ENCODE results near the gene MOSPD3.

Gene MOSPD3

DNA sequence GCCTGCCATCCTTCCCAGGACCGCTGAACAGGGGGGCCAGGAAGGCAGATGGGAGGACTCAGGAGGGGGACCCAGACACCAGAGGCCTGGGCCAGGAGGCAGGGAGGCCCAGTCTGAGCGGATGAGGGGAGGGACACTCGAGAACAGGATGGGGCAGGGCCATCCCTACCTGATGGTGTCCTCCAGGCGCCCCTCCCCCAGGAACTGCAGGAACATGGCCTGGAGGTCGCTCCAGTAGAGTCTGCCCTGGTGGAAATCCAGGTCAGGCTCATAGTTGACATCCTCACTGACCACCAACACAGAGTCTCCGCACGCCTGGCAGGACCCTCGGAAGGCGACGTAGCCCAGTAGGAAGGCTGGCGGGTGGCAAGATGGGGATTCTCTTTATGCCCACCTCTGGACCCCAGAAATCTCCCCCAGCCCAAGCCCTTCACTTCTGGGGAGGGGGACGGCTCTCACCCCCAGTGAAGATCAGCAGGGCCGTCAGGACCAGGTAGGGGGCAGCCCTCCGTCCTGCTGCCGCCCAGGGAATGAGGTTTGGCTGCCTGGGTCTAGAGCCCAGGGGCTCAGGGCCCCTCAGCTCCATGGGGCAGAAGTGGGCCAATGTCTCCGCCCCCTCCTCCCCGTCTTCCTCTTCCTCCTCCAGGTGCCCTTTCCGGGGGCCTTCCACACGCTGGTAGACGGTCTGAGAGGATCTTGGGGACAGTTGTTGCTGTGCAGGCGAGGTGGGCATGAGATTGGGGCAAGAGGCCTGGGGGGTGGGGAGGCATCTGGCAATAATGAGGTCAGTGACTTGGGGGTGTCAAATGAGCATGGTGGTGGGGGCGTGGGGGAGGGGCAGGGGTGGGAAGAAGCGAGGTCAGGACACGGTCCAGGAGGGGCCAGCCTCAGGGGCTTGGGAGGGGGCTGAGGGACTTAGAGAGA is 28.4 kb downstream of the MOSPD3 start:
- no peak for TF ChIP-seq GATA3 (IDR thresholded peaks at IDR 0.05; ENCODE audit: low read depth, low read length)
- TF ChIP-seq GATA2 (IDR thresholded peaks at IDR 0.05; ENCODE audit: low read depth, low read length), result no peak

DNA sequence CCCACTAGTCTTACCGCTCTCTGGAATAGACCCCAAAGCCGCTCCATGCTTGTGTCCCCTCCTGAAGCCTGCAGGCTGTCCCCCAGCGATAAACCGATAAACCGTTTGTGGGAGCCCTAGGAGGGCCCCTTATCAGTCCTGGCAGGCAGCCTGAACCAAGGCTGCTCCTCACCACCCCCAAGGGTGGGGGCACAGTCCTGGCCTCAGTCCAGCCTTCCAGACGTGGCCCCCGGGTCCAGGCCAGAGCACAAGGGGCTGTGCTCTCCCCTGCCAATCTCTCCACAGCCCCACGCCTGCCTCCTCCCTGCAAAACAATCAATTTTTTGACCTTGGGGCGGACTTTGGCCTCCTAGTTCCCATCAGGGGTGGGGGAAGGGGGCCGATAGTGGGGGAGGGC is 29.1 kb downstream of the MOSPD3 start, which contains the start of gene TFR2:
TFR2 (minus strand) TSS at position 90 of the 397 bp plus-strand sequence; CDS start at position 47, 43 bp downstream.
- TF ChIP-seq GATA3 (IDR thresholded peaks at IDR 0.05; ENCODE audit: low read depth, low read length) (no peak), GATA2 (IDR thresholded peaks at IDR 0.05; ENCODE audit: low read depth, low read length) (peak; percentile 78)

DNA sequence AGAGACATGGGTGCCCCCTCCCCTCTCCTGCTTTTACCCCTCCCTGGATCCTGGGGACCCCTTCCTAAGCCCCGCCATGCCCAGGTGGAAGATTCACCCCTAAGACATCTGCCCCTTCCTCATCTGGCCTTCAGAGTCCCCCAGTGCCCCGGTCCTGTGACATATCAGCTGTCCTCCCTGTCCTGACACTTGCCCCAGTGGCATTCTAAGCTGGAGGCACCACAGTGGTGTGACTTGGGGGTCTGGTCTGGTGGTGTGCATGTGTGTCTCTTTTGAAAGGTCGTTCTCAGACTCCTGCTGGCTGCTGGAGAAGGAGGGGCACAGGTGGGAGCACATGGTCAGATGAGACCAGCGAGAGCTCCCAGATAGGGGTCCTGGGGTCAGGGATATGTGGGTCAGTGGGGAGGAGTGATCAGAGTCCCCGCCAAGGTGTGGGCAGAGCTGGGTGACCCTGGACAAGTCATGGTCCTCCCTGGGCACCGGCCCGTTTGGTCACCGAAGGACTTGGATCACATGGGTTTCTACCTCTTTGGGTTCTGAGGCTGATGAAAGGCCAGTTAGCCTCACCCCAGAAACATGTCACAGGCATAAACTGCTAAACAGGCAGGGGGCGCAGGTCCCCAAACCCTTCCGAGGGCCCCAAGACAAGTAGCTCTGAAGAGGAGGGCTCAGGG is 29.7 kb downstream of the MOSPD3 start:
- TF ChIP-seq GATA2 (IDR thresholded peaks at IDR 0.05; ENCODE audit: low read depth, low read length) (no peak), GATA3 (IDR thresholded peaks at IDR 0.05; ENCODE audit: low read depth, low read length) (no peak)

DNA sequence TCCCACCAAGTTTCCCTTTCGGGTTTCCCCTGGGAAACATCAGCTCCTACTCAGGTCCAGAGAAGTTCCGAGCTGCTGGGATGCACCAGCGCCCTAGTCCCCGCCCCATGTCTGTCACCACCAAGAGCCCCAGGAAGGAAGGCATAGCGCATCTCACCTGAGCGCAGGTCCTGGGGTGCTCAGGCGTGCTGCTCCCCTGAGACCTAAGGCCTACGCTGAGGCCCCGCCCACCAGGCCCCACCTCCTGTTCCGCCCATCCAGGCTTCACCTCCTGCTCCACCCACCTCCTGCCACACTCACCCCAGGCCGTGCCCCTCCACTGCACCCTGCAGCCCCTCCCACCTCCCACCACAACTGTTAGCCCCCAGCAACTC is 30.2 kb downstream of the MOSPD3 start:
- TF ChIP-seq GATA3 (IDR thresholded peaks at IDR 0.05; ENCODE audit: low read depth, low read length) (no peak), GATA2 (IDR thresholded peaks at IDR 0.05; ENCODE audit: low read depth, low read length) (no peak)

DNA sequence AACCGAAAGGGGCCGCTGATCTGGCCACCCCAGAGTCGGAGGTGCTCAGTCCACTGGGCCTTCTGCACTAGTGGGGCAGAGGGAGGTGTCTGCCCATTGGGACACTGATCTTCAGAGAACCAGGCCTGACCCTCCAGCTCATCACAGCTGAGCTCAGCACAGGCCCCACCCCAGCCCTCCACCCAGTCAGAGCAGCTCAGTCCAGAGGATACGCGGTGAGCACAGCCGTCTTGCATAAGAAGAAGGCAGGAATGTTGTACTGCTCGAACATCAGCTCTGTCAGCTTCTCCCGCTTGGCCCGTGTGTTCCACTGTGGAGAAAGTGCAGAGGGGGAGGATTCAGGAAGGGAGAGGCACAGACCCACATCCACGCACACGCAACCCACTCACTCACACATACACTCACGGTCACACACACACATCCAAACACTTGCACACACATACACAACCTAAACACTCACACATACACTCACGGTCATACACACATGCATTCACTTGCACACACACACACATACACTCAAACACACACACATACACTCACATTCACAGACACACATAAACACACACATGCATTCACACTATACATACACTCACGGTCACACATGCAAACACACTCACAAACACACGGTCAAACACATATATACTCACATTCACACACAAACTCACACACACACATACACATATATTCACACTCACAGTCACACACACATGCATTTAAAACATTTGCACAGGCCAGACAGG is 37.7 kb downstream of the MOSPD3 start:
- TF ChIP-seq GATA2 (IDR thresholded peaks at IDR 0.05; ENCODE audit: low read depth, low read length) (no peak), GATA3 (IDR thresholded peaks at IDR 0.05; ENCODE audit: low read depth, low read length) (no peak)

DNA sequence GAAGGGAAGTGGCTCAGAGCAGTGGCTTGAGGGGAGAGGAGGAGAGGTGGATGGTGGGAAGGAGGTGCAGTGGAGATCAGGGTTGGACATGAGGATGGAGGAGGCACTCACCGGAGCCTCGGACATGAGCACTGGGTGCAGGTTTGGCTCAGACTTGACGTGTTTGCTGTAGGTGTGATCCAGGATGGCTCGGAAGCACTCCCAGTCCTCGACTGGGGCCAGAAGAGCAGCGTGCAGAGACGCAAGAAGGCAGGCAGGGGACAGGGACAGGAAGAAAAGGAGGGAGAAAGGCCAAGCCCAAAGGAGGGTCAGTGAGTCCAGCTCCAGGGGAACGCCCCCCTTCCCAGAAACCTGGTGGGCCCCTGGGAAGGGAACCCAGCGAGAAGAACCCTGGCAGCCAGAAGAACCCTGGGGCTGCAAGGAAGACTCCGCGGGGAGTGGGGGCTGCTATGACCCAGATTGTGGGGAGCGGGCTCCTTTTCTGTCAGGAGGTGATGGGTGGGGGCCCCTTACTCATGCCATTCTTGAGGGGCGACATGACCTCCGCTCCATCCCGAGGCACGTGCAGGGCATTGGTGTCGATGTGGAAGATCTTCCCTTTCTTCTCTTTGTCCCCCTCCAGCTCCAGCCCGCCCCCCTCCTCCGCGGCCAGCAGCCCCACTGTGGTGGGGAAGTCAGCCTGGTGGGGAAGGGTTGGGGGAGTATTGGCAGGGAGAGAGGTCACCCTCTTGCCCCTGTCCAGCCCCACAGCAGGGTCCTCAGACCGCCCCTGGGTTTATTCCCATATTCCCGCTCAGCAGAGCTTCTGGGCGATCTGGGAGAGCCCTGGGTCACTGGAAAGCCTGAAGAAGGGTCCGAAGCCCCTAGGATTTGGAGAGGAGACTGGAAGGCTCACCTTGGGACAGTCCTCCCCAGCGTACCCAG is 42.8 kb downstream of the MOSPD3 start:
- TF ChIP-seq GATA3 (IDR thresholded peaks at IDR 0.05; ENCODE audit: low read depth, low read length) (no peak), GATA2 (IDR thresholded peaks at IDR 0.05; ENCODE audit: low read depth, low read length) (no peak)

DNA sequence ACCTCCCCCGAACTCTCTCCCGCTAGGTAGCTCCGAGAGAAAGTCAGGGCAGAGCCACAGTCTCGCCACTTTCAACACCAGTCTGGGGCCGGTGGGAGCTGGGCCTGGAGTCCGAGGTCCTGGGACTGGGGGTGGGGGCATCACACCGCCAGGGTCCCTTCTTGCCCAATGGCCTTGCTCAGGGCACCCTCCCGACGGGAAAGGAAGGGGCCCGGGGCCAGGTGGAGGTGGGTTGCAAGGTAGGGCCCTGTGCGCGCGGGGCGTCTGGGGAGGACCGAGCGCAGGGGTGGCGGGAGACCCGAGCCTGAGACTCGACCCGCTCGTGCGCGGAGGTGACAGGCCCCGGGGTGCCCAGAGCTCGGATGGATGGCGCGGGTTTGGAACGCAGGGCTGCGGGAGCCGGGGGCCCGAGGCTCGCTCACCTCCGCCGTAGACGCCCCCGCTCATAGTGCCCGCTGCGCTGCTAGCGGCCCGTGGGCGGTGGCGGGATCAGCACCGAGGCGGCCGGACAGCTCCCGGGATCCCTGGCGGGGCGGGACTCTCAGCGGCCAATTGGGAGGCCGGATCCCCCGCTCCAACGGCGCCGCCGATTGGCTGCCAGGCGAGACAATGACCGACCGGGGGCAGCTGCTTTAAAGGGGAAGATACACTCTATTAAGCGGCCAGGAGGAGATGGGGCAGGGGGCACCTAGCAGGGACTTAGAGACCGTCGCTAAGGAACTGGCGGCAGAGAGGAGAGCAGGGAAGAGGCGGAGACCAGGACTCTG is 43.8 kb downstream of the MOSPD3 start, which contains the start of gene ACTL6B:
ACTL6B (minus strand) TSS at position 541 of the 767 bp plus-strand sequence; CDS start at position 447, 94 bp downstream.
- TF ChIP-seq GATA2 (IDR thresholded peaks at IDR 0.05; ENCODE audit: low read depth, low read length), result no peak
- no peak for TF ChIP-seq GATA3 (IDR thresholded peaks at IDR 0.05; ENCODE audit: low read depth, low read length)

Data from SH-SY5Y (cell line).